Upper lobe of left lung (tissue), 6 donors: ENCODE data around the gene SETD2. TPM values are rescaled to one million over a fixed set of nuclear protein-coding genes. Genes with fewer than 3 reads are reported as not detected.
"Not testable (repeated sequence)": the region's sequence is repeated elsewhere in the genome, so short reads cannot be mapped to it uniquely, and the experiment has no call there.

Experiments
- ATAC-seq, 2 donors: fragments of 200-7000 bp; cut with Tn5 transposase; one replicate each; pipeline ENCODE4 v1.9.1; 2022; ENCODE audit warnings: mild to moderate bottlenecking in 2 of 2, moderate library complexity in 2 of 2; ENCODE audit not compliant: low FRiP score in 2 of 2
- DNase-seq, 2 donors: peaks; one replicate each; pipeline ENCODE4 v3.0.0-alpha.2; 2019 to 2020
- H3K27ac ChIP-seq, 4 donors: fragments of 200-600 bp; sonication (generic); one replicate each; pipeline ENCODE4 v1.5.1; 2016 to 2019
- H3K27me3 ChIP-seq, 4 donors: fragments of 200-600 bp; sonication (generic); one replicate each; pipeline ENCODE4 v1.5.1; 2017 to 2019
- H3K36me3 ChIP-seq, 4 donors: fragments of 200-600 bp; sonication (generic); one replicate each; pipeline ENCODE4 v1.5.1; 2016 to 2019
- H3K4me1 ChIP-seq, 4 donors: fragments of 200-600 bp; sonication (generic); one replicate each; pipeline ENCODE4 v1.5.1; 2018 to 2019
- H3K4me3 ChIP-seq, 4 donors: fragments of 200-600 bp; sonication (generic); one replicate each; pipeline ENCODE4 v1.5.1; 2017 to 2019; ENCODE audit warnings: mild to moderate bottlenecking in 2 of 4, moderate library complexity in 1 of 4
- H3K9me3 ChIP-seq, 4 donors: fragments of 200-600 bp; sonication (generic); one replicate each; pipeline ENCODE4 v1.5.1; 2018 to 2019
- CTCF ChIP-seq, 6 experiments: fragments of 450-650 bp in 4 of 6; fragments of 200-600 bp in 2 of 6; sonication (generic) in 2 of 6; IDR thresholded peaks; one replicate each; pipeline ENCODE4 v1.5.1; 2016 to 2019; ENCODE audit warnings: antibody characterized with exemption in 6 of 6
- EP300 ChIP-seq, 4 donors: sonication (generic); formaldehyde crosslinking; IDR thresholded peaks; one replicate each; pipeline ENCODE4 v1.5.1; 2017; ENCODE audit warnings: antibody characterized with exemption in 4 of 4, control low read depth in 2 of 4
- POLR2A ChIP-seq, 4 donors: fragments of 450-650 bp; IDR thresholded peaks; one replicate each; pipeline ENCODE4 v1.5.1; 2016 to 2017; ENCODE audit warnings: antibody characterized with exemption in 4 of 4, mild to moderate bottlenecking in 2 of 4
- POLR2AphosphoS5 ChIP-seq, 2 donors: sonication (generic); formaldehyde crosslinking; IDR thresholded peaks; one replicate each; pipeline ENCODE4 v1.5.1; 2017; ENCODE audit warnings: antibody characterized with exemption in 2 of 2
- WGBS, 2 donors: methylation state at CpG; one replicate each; pipeline ENCODE4 v1.1.5; 2017 to 2018; 5-methylcytosine and 5-hydroxymethylcytosine counted together
- total RNA-seq, 6 donors: library from RNA; depleted of rRNA in 4 of 6; stranded (reverse); fragments of >200 nt in 4 of 6; gene quantifications; one replicate each; pipeline versions ENCODE4 v1.1.0 to v1.2.1, GENCODE V29; 2016 to 2021
- donor health status: DM: no; HTN: no; CAD: no; lungs with moderate emphysema.
- donor health status: DM: no; HTN: yes; CAD: no; lungs with severe emphysema.

The SETD2 gene
- total RNA-seq, 6 donors from 2014 or later: 33.8 to 111 (median 53.5) TPM

GRCh38 chr3:47054412-47054811 is 109.5 kb downstream of the SETD2 start:
- no peak overlapping the region for H3K27ac ChIP-seq
- TF ChIP-seq EP300 (IDR thresholded peaks at IDR 0.05): no peak
- no peak for TF ChIP-seq POLR2AphosphoS5 (IDR thresholded peaks at IDR 0.05)
- TF ChIP-seq POLR2A (IDR thresholded peaks at IDR 0.05): no peak
- no peak for TF ChIP-seq CTCF (IDR thresholded peaks at IDR 0.05)
- ATAC-seq (no peak), DNase-seq (no peak)
- no peaks in the 10 kb centered on the region for H3K9me3 ChIP-seq
- H3K36me3 ChIP-seq: peaks cover 0 to 31% (median 14%) of the 10 kb centered on the region in 4 donors
- no peak overlapping the region for H3K4me3 ChIP-seq
- no peaks in the 10 kb centered on the region for H3K27me3 ChIP-seq
- H3K4me1 ChIP-seq: peaks cover 0 to 6% (median 5%) of the 10 kb centered on the region in 4 donors

DNA sequence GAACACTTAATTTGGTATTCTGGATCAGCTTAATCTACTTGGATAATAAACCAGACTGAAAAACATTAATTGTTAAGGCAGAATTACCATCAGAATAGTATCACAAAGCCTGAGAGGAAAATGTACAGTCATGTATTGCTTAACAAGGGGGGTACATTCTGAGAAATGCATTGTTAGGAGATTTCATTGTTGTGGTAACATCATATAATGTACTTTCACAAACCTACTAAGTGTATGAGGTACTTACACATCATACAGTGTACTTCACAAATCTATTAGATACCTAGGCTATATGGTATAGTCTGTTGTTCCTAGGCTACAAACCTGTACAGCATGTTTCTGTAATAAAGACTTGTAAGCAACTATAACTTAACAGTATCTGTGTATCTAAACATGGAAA is 116.2 kb downstream of the SETD2 start:
- ATAC-seq (no peak), DNase-seq (no peak)
- H3K36me3 ChIP-seq: peaks cover 2 to 37% (median 7%) of the 10 kb centered on the region in 4 donors
- TF ChIP-seq POLR2A (IDR thresholded peaks at IDR 0.05) (no peak), CTCF (IDR thresholded peaks at IDR 0.05) (no peak), POLR2AphosphoS5 (IDR thresholded peaks at IDR 0.05) (no peak), EP300 (IDR thresholded peaks at IDR 0.05) (no peak)
- no peaks in the 10 kb centered on the region for H3K27me3 ChIP-seq
- H3K4me1 ChIP-seq: peaks cover 0 to 4% (median 2%) of the 10 kb centered on the region in 4 donors
- H3K9me3 ChIP-seq: no peaks in the 10 kb centered on the region
- H3K27ac ChIP-seq: no peak overlapping the region
- no peak overlapping the region for H3K4me3 ChIP-seq

DNA sequence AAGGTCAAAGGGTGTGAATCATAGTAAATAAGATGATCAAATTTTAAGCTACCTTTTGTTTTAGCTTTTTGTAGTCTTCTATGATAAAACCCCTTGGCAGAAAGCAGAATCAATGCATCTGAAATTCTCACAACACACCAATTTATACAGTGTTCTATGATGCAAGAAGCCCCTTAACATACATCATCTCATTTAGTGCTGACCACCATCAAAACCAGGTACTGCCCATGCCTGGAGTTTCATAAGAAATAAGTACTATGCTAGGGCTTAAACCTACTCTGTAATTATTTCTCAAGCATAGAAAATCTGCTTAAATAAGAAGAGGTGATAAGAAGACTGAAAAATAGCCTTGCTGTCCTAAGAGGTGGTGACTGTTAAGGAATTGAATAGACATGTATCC is 116.8 kb downstream of the SETD2 start:
- H3K27ac ChIP-seq: no peak overlapping the region
- TF ChIP-seq EP300 (IDR thresholded peaks at IDR 0.05): no peak
- TF ChIP-seq POLR2A (IDR thresholded peaks at IDR 0.05): no peak
- no peak for TF ChIP-seq POLR2AphosphoS5 (IDR thresholded peaks at IDR 0.05)
- no peak for TF ChIP-seq CTCF (IDR thresholded peaks at IDR 0.05)
- no peaks in the 10 kb centered on the region for H3K9me3 ChIP-seq
- DNase-seq: no peak
- peaks cover 0 to 4% (median 2%) of the 10 kb centered on the region in 4 donors for H3K4me1 ChIP-seq
- H3K4me3 ChIP-seq: no peak overlapping the region
- peaks cover 2 to 35% (median 11%) of the 10 kb centered on the region in 4 donors for H3K36me3 ChIP-seq
- no peak for ATAC-seq
- no peaks in the 10 kb centered on the region for H3K27me3 ChIP-seq

- TF ChIP-seq CTCF (IDR thresholded peaks at IDR 0.05) (no peak), POLR2AphosphoS5 (IDR thresholded peaks at IDR 0.05) (no peak), POLR2A (IDR thresholded peaks at IDR 0.05) (no peak), EP300 (IDR thresholded peaks at IDR 0.05) (no peak)
- H3K36me3 ChIP-seq: peaks cover 14 to 80% (median 41%) of the 10 kb centered on the region in 4 donors
Observed at GRCh38 chr3:47042231-47042791, 121.6 kb downstream of the SETD2 start.

GRCh38 chr3:47041114-47041513 is 122.8 kb downstream of the SETD2 start:
- H3K27me3 ChIP-seq: no peaks in the 10 kb centered on the region
- WGBS, 2 donors: 95 to 96% methylated on average over 3 of the region's 3 CpGs
- peaks cover 14 to 87% (median 50%) of the 10 kb centered on the region in 4 donors for H3K36me3 ChIP-seq
- H3K4me3 ChIP-seq: no peak overlapping the region
- peaks cover 0 to 5% (median 0%) of the 10 kb centered on the region in 4 donors for H3K4me1 ChIP-seq
- H3K27ac ChIP-seq: no peak overlapping the region
- no peaks in the 10 kb centered on the region for H3K9me3 ChIP-seq
- ATAC-seq (no peak), DNase-seq (no peak)
- TF ChIP-seq CTCF (IDR thresholded peaks at IDR 0.05) (no peak), POLR2AphosphoS5 (IDR thresholded peaks at IDR 0.05) (no peak), POLR2A (IDR thresholded peaks at IDR 0.05) (no peak), EP300 (IDR thresholded peaks at IDR 0.05) (no peak)

More at GRCh38 chr3:47042231-47042791, 121.6 kb downstream of the SETD2 start:
- Histone ChIP-seq H3K4me3 (no peak overlapping the region), H3K9me3 (no peaks in the 10 kb centered on the region), H3K4me1 (no peaks in the 10 kb centered on the region), H3K27ac (no peak overlapping the region), H3K27me3 (no peaks in the 10 kb centered on the region)
- 80 to 82% methylated on average over 5 of the region's 5 CpGs for WGBS, 2 donors
- ATAC-seq (no peak), DNase-seq (no peak)

DNA sequence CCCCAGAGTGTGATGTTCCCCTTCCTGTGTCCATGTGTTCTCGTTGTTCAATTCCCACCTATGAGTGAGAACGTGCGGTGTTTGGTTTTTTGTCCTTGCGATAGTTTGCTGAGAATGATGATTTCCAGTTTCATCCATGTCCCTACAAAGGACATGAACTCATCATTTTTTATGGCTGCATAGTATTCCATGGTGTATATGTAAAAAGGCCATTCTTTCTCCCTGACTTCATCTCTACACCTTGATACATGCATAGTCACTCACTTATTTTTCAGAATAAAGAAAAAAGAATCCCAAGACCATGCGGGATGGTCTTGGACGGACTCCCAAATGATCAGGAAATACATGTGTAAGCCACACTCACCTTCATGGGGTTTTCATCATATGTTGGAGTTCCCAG is 126.6 kb downstream of the SETD2 start:
- Histone ChIP-seq H3K36me3 (peaks cover 12 to 80% (median 55%) of the 10 kb centered on the region in 4 donors), H3K4me1 (peaks cover 0 to 13% (median 0%) of the 10 kb centered on the region in 4 donors)
- H3K27ac ChIP-seq, H3K4me3 ChIP-seq, H3K9me3 ChIP-seq, H3K27me3 ChIP-seq, DNase-seq, ATAC-seq: not testable (repeated sequence)
- WGBS, 2 donors: 83 to 95% methylated on average over 6 of the region's 6 CpGs
